K562 (cell line): ENCODE data around the gene KCP. TPM values are rescaled to one million over a fixed set of nuclear protein-coding genes. Genes with fewer than 3 reads are reported as not detected.
A peak's percentile ranks its signal among the peaks of the same experiment; 100 is the strongest.

Source experiments
- BRCA1 ChIP-seq, 2 experiments: fragments of 450-650 bp in 1 of 2; sonication (generic) in 1 of 2; formaldehyde crosslinking in 1 of 2; IDR thresholded peaks; 2 replicates each; pipeline versions ENCODE4 v1.5.0 to v1.6.1; 2017 to 2020; ENCODE audit warnings: mild to moderate bottlenecking in 1 of 2, missing genetic modification reagents in 1 of 2
- C11orf30 ChIP-seq: fragments of 450-650 bp; IDR thresholded peaks from 2 replicates; pipeline ENCODE4 v1.6.1; 2016; ENCODE audit warnings: low read depth, mild to moderate bottlenecking
- E2F3 ChIP-seq: fragments of 250-450 bp; sonication (Bioruptor Pico); IDR thresholded peaks from 2 replicates; pipeline ENCODE4 v1.4.0; 2020; ENCODE audit warnings: mild to moderate bottlenecking
- HNRNPK ChIP-seq: fragments of 200-400 bp; formaldehyde crosslinking; IDR thresholded peaks from one replicate; pipeline ENCODE4 v1.6.1; 2018; ENCODE audit warnings: mild to moderate bottlenecking, low read depth, low read length; ENCODE audit not compliant: poor library complexity, severe bottlenecking
- HNRNPUL1 ChIP-seq: fragments of 200-400 bp; formaldehyde crosslinking; IDR thresholded peaks from 2 replicates; pipeline ENCODE4 v1.6.1; 2017; ENCODE audit warnings: low read length
- MEIS2 ChIP-seq: fragments of 450-650 bp; IDR thresholded peaks from 2 replicates; pipeline ENCODE4 v1.6.1; 2014; ENCODE audit warnings: mild to moderate bottlenecking; ENCODE audit not compliant: partially characterized antibody
- NR1H2 ChIP-seq: sonication (generic); formaldehyde crosslinking; IDR thresholded peaks from 2 replicates; pipeline ENCODE4 v1.4.0; 2020; ENCODE audit warnings: mild to moderate bottlenecking, missing genetic modification reagents
- POLR2AphosphoS5 ChIP-seq: IDR thresholded peaks from 2 replicates; pipeline ENCODE4 v1.6.1; 2011; ENCODE audit warnings: mild to moderate bottlenecking, low read depth, low read length, moderate library complexity; ENCODE audit not compliant: control insufficient read depth, insufficient read depth
- RBM25 ChIP-seq: fragments of 200-400 bp; formaldehyde crosslinking; IDR thresholded peaks from 2 replicates; pipeline ENCODE4 v1.6.1; 2018; ENCODE audit warnings: low read length, low read depth, moderate library complexity; ENCODE audit not compliant: severe bottlenecking
- TOE1 ChIP-seq, 2 experiments: fragments of 450-650 bp in 1 of 2; sonication (generic) in 1 of 2; formaldehyde crosslinking in 1 of 2; IDR thresholded peaks; 2 replicates each; pipeline versions ENCODE4 v1.7.1 to v1.8.0; 2016 to 2022; ENCODE audit warnings: borderline replicate concordance in 2 of 2, mild to moderate bottlenecking in 2 of 2, antibody characterized with exemption in 1 of 2, inconsistent platforms in 1 of 2, low read depth in 1 of 2, missing genetic modification reagents in 1 of 2, moderate library complexity in 1 of 2
- ZFP30 ChIP-seq: fragments of 250-450 bp; sonication (Bioruptor Pico); IDR thresholded peaks from 2 replicates; pipeline ENCODE4 v1.8.0; 2022; ENCODE audit warnings: moderate library complexity, mild to moderate bottlenecking, inconsistent platforms, borderline replicate concordance
- ZNF785 ChIP-seq: fragments of 250-450 bp; sonication (Bioruptor Pico); IDR thresholded peaks from 2 replicates; pipeline ENCODE4 v1.4.0; 2020; ENCODE audit warnings: mild to moderate bottlenecking
- polyA plus RNA-seq, 8 experiments: library from polyadenylated mRNA; depleted of rRNA in 4 of 8; stranded (reverse) in 5 of 8; unstranded in 3 of 8; fragments of >200 nt; fragmentation: Nextera tagmentation in 2 of 8; fragmentation: Illumina TruSeq in 1 of 8; extraction: Ambion mirVana in 2 of 8; extraction: Trizol in 1 of 8; gene quantifications; 2 replicates each; pipeline versions ENCODE4 v1.2.1 to v1.2.3, GENCODE V29; 2011 to 2014; ENCODE audit warnings: inconsistent platforms in 1 of 8, missing spikeins in 1 of 8
- total RNA-seq, 7 experiments: library from RNA; depleted of rRNA in 6 of 7; stranded (reverse); fragments of >200 nt in 6 of 7; fragmentation: Illumina TruSeq in 2 of 7; extraction: Trizol in 2 of 7; gene quantifications; 2 replicates each; pipeline versions ENCODE4 v1.2.1 to v1.2.3, GENCODE V29; 2011 to 2021; ENCODE audit warnings: low replicate concordance in 1 of 7
- TF ChIP-seq, protein P1 (sequence below): IDR thresholded peaks from 2 replicates; pipeline ENCODE4 v1.6.1; 2011; ENCODE audit not compliant: insufficient read length; ENCODE audit errors: extremely low read depth
- TF ChIP-seq, protein P2 (sequence below): sonication (generic); formaldehyde crosslinking; IDR thresholded peaks from 2 replicates; pipeline ENCODE4 v1.8.1; 2023; ENCODE audit warnings: mild to moderate bottlenecking, missing genetic modification reagents
- TF ChIP-seq, protein P3 (sequence below): fragments of 450-650 bp; formaldehyde crosslinking; IDR thresholded peaks from 2 replicates; pipeline ENCODE4 v1.4.0; 2022; ENCODE audit warnings: mild to moderate bottlenecking, moderate library complexity
- TF ChIP-seq, protein P4 (sequence below): fragments of 250-450 bp; sonication (Bioruptor Pico); IDR thresholded peaks from 2 replicates; pipeline ENCODE4 v1.8.0; 2022; ENCODE audit warnings: inconsistent platforms
- TF ChIP-seq, protein P5 (sequence below): fragments of 250-450 bp; sonication (Bioruptor Pico); IDR thresholded peaks from 2 replicates; pipeline ENCODE4 v1.4.0; 2020; ENCODE audit warnings: borderline replicate concordance

The KCP gene
- total and polyA plus RNA-seq, 9 of the 15 experiments (the other 6 are each of a cell fraction or from before 2014, with no cell fraction given) = 0.06 to 0.17 (median 0.12) TPM; not detected in 3

DNA sequence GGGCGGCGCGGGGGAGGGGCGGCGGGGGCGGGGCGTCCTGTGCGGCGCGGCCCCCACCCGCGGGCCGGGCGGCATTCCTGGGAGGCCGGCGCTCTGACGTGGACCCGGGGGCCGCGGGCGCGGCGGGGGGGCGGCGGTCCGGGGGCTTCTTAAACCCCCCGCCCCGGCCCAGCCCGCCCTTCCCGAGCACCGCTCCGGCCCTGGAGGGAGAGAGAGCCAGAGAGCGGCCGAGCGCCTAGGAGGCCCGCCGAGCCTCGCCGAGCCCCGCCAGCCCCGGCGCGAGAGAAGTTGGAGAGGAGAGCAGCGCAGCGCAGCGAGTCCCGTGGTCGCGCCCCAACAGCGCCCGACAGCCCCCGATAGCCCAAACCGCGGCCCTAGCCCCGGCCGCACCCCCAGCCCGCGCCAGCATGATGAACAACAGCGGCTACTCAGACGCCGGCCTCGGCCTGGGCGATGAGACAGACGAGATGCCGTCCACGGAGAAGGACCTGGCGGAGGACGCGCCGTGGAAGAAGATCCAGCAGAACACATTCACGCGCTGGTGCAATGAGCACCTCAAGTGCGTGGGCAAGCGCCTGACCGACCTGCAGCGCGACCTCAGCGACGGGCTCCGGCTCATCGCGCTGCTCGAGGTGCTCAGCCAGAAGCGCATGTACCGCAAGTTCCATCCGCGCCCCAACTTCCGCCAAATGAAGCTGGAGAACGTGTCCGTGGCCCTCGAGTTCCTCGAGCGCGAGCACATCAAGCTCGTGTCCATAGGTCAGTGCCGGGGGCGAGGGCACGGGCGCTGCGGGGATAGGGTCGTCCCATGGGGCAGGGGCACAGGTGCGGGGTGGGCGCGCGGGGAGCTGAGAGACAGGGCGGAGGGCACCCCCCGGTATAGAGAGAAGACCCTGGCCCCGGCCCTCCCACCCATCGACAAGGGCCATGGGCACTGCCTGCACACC lies 80.0 kb downstream of the KCP start, which contains the start of gene FLNC (continued):
- peak; percentile 35; the same call in 1 of the 2 replicates for TF ChIP-seq POLR2AphosphoS5
- TF ChIP-seq, protein P1, sequence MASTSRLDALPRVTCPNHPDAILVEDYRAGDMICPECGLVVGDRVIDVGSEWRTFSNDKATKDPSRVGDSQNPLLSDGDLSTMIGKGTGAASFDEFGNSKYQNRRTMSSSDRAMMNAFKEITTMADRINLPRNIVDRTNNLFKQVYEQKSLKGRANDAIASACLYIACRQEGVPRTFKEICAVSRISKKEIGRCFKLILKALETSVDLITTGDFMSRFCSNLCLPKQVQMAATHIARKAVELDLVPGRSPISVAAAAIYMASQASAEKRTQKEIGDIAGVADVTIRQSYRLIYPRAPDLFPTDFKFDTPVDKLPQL = no peak
- TF ChIP-seq BRCA1 (IDR thresholded peaks at IDR 0.05) = no peak
- TF ChIP-seq BRCA1 (CRISPR knock-in tag; IDR thresholded peaks at IDR 0.05) = 0 out of 2 replicates have a peak, but pooled peaks have one; percentile 82
- TF ChIP-seq TOE1 (IDR thresholded peaks at IDR 0.05; ENCODE audit: borderline replicate concordance) = 0 out of 2 replicates have a peak, but pooled peaks have one; percentile 36
- peak; percentile 74; the same call in 1 of the 2 replicates for TF ChIP-seq TOE1 (CRISPR knock-in tag; IDR thresholded peaks at IDR 0.05; ENCODE audit: borderline replicate concordance, low read depth)
- no peak for TF ChIP-seq RBM25
- no peak for TF ChIP-seq HNRNPK
- TF ChIP-seq, protein P2, sequence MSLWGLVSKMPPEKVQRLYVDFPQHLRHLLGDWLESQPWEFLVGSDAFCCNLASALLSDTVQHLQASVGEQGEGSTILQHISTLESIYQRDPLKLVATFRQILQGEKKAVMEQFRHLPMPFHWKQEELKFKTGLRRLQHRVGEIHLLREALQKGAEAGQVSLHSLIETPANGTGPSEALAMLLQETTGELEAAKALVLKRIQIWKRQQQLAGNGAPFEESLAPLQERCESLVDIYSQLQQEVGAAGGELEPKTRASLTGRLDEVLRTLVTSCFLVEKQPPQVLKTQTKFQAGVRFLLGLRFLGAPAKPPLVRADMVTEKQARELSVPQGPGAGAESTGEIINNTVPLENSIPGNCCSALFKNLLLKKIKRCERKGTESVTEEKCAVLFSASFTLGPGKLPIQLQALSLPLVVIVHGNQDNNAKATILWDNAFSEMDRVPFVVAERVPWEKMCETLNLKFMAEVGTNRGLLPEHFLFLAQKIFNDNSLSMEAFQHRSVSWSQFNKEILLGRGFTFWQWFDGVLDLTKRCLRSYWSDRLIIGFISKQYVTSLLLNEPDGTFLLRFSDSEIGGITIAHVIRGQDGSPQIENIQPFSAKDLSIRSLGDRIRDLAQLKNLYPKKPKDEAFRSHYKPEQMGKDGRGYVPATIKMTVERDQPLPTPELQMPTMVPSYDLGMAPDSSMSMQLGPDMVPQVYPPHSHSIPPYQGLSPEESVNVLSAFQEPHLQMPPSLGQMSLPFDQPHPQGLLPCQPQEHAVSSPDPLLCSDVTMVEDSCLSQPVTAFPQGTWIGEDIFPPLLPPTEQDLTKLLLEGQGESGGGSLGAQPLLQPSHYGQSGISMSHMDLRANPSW (CRISPR knock-in tag) = 0 out of 2 replicates have a peak, but pooled peaks have one; percentile 66
- no peak for TF ChIP-seq ZNF785 (CRISPR knock-in tag)
- TF ChIP-seq C11orf30 = no peak
- TF ChIP-seq NR1H2 = no peak
- TF ChIP-seq, protein P3, sequence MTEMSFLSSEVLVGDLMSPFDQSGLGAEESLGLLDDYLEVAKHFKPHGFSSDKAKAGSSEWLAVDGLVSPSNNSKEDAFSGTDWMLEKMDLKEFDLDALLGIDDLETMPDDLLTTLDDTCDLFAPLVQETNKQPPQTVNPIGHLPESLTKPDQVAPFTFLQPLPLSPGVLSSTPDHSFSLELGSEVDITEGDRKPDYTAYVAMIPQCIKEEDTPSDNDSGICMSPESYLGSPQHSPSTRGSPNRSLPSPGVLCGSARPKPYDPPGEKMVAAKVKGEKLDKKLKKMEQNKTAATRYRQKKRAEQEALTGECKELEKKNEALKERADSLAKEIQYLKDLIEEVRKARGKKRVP (CRISPR knock-in tag) = no peak; the same call in 1 of the 2 replicates
- TF ChIP-seq, protein P4, sequence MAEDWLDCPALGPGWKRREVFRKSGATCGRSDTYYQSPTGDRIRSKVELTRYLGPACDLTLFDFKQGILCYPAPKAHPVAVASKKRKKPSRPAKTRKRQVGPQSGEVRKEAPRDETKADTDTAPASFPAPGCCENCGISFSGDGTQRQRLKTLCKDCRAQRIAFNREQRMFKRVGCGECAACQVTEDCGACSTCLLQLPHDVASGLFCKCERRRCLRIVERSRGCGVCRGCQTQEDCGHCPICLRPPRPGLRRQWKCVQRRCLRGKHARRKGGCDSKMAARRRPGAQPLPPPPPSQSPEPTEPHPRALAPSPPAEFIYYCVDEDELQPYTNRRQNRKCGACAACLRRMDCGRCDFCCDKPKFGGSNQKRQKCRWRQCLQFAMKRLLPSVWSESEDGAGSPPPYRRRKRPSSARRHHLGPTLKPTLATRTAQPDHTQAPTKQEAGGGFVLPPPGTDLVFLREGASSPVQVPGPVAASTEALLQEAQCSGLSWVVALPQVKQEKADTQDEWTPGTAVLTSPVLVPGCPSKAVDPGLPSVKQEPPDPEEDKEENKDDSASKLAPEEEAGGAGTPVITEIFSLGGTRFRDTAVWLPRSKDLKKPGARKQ = no peak
- TF ChIP-seq HNRNPUL1 = no peak
- TF ChIP-seq ZFP30 (CRISPR knock-in tag) = no peak
- TF ChIP-seq, protein P5, sequence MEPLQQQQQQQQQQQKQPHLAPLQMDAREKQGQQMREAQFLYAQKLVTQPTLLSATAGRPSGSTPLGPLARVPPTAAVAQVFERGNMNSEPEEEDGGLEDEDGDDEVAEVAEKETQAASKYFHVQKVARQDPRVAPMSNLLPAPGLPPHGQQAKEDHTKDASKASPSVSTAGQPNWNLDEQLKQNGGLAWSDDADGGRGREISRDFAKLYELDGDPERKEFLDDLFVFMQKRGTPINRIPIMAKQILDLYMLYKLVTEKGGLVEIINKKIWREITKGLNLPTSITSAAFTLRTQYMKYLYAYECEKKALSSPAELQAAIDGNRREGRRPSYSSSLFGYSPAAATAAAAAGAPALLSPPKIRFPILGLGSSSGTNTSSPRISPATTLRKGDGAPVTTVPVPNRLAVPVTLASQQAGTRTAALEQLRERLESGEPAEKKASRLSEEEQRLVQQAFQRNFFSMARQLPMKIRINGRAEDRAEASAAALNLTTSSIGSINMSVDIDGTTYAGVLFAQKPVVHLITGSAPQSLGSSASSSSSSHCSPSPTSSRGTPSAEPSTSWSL (CRISPR knock-in tag) = no peak
- TF ChIP-seq MEIS2 = no peak
- TF ChIP-seq E2F3 (CRISPR knock-in tag) = peak; percentile 16; the same call in 1 of the 2 replicates
